ENCODE results near the gene SMYD3. TPM values are rescaled to one million over a fixed set of nuclear protein-coding genes. Genes with fewer than 3 reads are reported as not detected.

The SMYD3 gene
- total RNA-seq, 1 experiment from 2014 or later: 29.6 TPM

- no peak overlapping the region for H3K4me2 ChIP-seq
- intact Hi-C loops (cut with micrococcal nuclease; ENCODE audit: unreplicated experiment): no loop called here
- H3K4me3 ChIP-seq: no peak overlapping the region
- H3K79me2 ChIP-seq (ENCODE audit: low read depth): no peaks in the 10 kb centered on the region
- H3K9me3 ChIP-seq (ENCODE audit: insufficient read depth, low read depth): no peaks in the 10 kb centered on the region
- no peaks in the 10 kb centered on the region for H3K4me1 ChIP-seq (replicated peaks; ENCODE audit: insufficient read depth)
- H3K36me3 ChIP-seq (ENCODE audit: low read depth): no peaks in the 10 kb centered on the region
- no peak overlapping the region for H3K27ac ChIP-seq
- no peaks in the 10 kb centered on the region for H3F3A ChIP-seq (ENCODE audit: insufficient read depth, low read depth)
- H3K27me3 ChIP-seq (ENCODE audit: insufficient read depth, low read depth): no peaks in the 10 kb centered on the region
- ChIA-PET CTCF (no interaction called here), POLR2A (ENCODE audit: unreplicated experiment) (no interaction called here)
- H4K20me1 ChIP-seq (ENCODE audit: insufficient read depth): no peaks in the 10 kb centered on the region
- no peak overlapping the region for H2AFZ ChIP-seq
- H3K9me2 ChIP-seq (ENCODE audit: insufficient read depth): no peaks in the 10 kb centered on the region
- TF ChIP-seq EZH2 (IDR thresholded peaks at IDR 0.05; ENCODE audit: low read depth): no peak
- TF ChIP-seq, protein P1, sequence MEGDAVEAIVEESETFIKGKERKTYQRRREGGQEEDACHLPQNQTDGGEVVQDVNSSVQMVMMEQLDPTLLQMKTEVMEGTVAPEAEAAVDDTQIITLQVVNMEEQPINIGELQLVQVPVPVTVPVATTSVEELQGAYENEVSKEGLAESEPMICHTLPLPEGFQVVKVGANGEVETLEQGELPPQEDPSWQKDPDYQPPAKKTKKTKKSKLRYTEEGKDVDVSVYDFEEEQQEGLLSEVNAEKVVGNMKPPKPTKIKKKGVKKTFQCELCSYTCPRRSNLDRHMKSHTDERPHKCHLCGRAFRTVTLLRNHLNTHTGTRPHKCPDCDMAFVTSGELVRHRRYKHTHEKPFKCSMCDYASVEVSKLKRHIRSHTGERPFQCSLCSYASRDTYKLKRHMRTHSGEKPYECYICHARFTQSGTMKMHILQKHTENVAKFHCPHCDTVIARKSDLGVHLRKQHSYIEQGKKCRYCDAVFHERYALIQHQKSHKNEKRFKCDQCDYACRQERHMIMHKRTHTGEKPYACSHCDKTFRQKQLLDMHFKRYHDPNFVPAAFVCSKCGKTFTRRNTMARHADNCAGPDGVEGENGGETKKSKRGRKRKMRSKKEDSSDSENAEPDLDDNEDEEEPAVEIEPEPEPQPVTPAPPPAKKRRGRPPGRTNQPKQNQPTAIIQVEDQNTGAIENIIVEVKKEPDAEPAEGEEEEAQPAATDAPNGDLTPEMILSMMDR (conservative IDR thresholded peaks at IDR 0.05): no peak
- BruUV-seq (replicated peaks): no TSS peak
- no peak for DNase-seq
Observed at GRCh38 chr1:246396322-246396721, 110.8 kb downstream of the SMYD3 start.

DNA sequence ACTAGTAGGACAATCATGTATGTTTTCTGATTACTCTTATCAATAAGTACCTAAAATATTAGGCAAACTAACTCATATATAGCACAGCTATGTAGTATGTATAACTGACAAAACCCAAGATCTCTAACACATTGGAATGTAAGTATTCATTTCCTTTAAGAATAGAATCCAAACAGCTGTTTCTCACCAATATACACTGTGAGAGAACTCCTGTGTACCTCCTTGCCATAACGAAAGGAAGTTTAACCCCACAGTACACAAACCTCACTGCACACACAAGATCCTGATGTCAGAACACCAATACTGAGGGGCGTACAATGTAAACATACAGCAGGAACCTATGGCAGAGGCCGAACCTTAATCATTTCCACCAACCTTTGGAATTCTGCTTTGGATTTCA lies 113.0 kb downstream of the SMYD3 start:
- no peak overlapping the region for H3K4me2 ChIP-seq
- ChIA-PET POLR2A (ENCODE audit: unreplicated experiment) (no interaction called here), CTCF (interaction anchor here (0.5 kb wide), 1 partner anchor 303 kb away, joined by 4 read pairs; no protein-coding TSS in a partner anchor)
- no peak overlapping the region for H3K4me3 ChIP-seq
- H3K36me3 ChIP-seq (ENCODE audit: low read depth): no peaks in the 10 kb centered on the region
- no peak for DNase-seq
- H3K27ac ChIP-seq: no peak overlapping the region
- no peaks in the 10 kb centered on the region for H3F3A ChIP-seq (ENCODE audit: insufficient read depth, low read depth)
- no TSS peak for BruUV-seq (replicated peaks)
- no peaks in the 10 kb centered on the region for H3K9me3 ChIP-seq (ENCODE audit: insufficient read depth, low read depth)
- no peaks in the 10 kb centered on the region for H3K27me3 ChIP-seq (ENCODE audit: insufficient read depth, low read depth)
- TF ChIP-seq EZH2 (IDR thresholded peaks at IDR 0.05; ENCODE audit: low read depth): no peak
- TF ChIP-seq, protein P1 (conservative IDR thresholded peaks at IDR 0.05): no peak
- H4K20me1 ChIP-seq (ENCODE audit: insufficient read depth): no peaks in the 10 kb centered on the region
- intact Hi-C loops (cut with micrococcal nuclease; ENCODE audit: unreplicated experiment): no loop called here
- no peak overlapping the region for H2AFZ ChIP-seq
- H3K4me1 ChIP-seq (replicated peaks; ENCODE audit: insufficient read depth): no peaks in the 10 kb centered on the region
- H3K9me2 ChIP-seq (ENCODE audit: insufficient read depth): no peaks in the 10 kb centered on the region
- no peaks in the 10 kb centered on the region for H3K79me2 ChIP-seq (ENCODE audit: low read depth)

GRCh38 chr1:246390855-246391254 lies 116.2 kb downstream of the SMYD3 start:
- Histone ChIP-seq H3K36me3 (ENCODE audit: low read depth) (no peaks in the 10 kb centered on the region), H3K9me2 (ENCODE audit: insufficient read depth) (no peaks in the 10 kb centered on the region), H3K27me3 (ENCODE audit: insufficient read depth, low read depth) (no peaks in the 10 kb centered on the region), H3K9me3 (ENCODE audit: insufficient read depth, low read depth) (no peaks in the 10 kb centered on the region), H3K79me2 (ENCODE audit: low read depth) (no peaks in the 10 kb centered on the region), H3K4me1 (replicated peaks; ENCODE audit: insufficient read depth) (no peaks in the 10 kb centered on the region), H2AFZ (no peak overlapping the region), H3K4me3 (no peak overlapping the region), H3K4me2 (no peak overlapping the region), H4K20me1 (ENCODE audit: insufficient read depth) (no peaks in the 10 kb centered on the region), H3F3A (ENCODE audit: insufficient read depth, low read depth) (no peaks in the 10 kb centered on the region), H3K27ac (no peak overlapping the region)
- POLR2A ChIA-PET (ENCODE audit: unreplicated experiment): no interaction called here
- BruUV-seq (replicated peaks): no TSS peak
- DNase-seq: no peak
- intact Hi-C loops (cut with micrococcal nuclease; ENCODE audit: unreplicated experiment): no loop called here
- CTCF ChIA-PET: no interaction called here
- TF ChIP-seq, protein P1 (conservative IDR thresholded peaks at IDR 0.05): no peak
- TF ChIP-seq EZH2 (IDR thresholded peaks at IDR 0.05; ENCODE audit: low read depth): no peak
